IMR-90 (cell line): ENCODE measurements around the gene RET. TPM values are rescaled to one million over a fixed set of nuclear protein-coding genes. Genes with fewer than 3 reads are reported as not detected.

ENCODE experiments used
- ATAC-seq: fragments of 200-7000 bp; cut with Tn5 transposase; 2 replicates; pipeline ENCODE4 v1.9.1; 2020; ENCODE audit warnings: low read depth, mild to moderate bottlenecking, moderate library complexity
- BruUV-seq: library from RNA; stranded (reverse); fragments of 400-500 nt; replicated peaks from 2 replicates; lab custom pipeline; 2021; lab: Mats Ljungman, UMichigan
- CTCF ChIA-PET: fragments of 300-600 bp; formaldehyde crosslinking; extraction: SDS; loops from one replicate; lab custom pipeline; 2021; ENCODE audit warnings: antibody characterized with exemption; lab: Yijun Ruan, JAX
- POLR2A ChIA-PET: fragments of 300-600 bp; sonication (Branson Sonifier 250); formaldehyde crosslinking; loops from one replicate; lab custom pipeline; 2022; ENCODE audit warnings: antibody characterized with exemption; ENCODE audit not compliant: unreplicated experiment; lab: Charles Lee
- DNase-seq: peaks from one replicate; pipeline ENCODE4 v3.0.0; 2013
- H2AFZ ChIP-seq: replicated peaks from 2 replicates; pipeline ENCODE3; 2013; ENCODE audit warnings: low read length, mild to moderate bottlenecking; ENCODE audit not compliant: poor library complexity
- H2AK5ac ChIP-seq: 2 replicates; pipeline ENCODE4 v1.6.1; 2013; ENCODE audit warnings: low read depth, low read length, inconsistent platforms
- H2AK9ac ChIP-seq: replicated peaks from 2 replicates; pipeline ENCODE3; 2013; ENCODE audit warnings: mild to moderate bottlenecking, low read depth, low read length, moderate library complexity; ENCODE audit not compliant: poor library complexity
- H2BK120ac ChIP-seq: 2 replicates; pipeline ENCODE4 v1.6.1; 2013; ENCODE audit warnings: low read depth, low read length, inconsistent platforms
- H2BK15ac ChIP-seq: 3 replicates; pipeline ENCODE4 v1.6.1; 2013; ENCODE audit warnings: low read depth, low read length, inconsistent platforms
- H2BK20ac ChIP-seq: 2 replicates; pipeline ENCODE4 v1.6.1; 2013; ENCODE audit warnings: low read depth, mild to moderate bottlenecking, inconsistent platforms, low read length, moderate library complexity
- H2BK5ac ChIP-seq: 2 replicates; pipeline ENCODE4 v1.6.1; 2013; ENCODE audit warnings: mild to moderate bottlenecking, low read depth, low read length, inconsistent platforms; ENCODE audit not compliant: poor library complexity, severe bottlenecking
- H3K14ac ChIP-seq: replicated peaks from 2 replicates; pipeline ENCODE4 v1.6.1; 2013; ENCODE audit warnings: low read depth, low read length, inconsistent platforms
- H3K18ac ChIP-seq: 2 replicates; pipeline ENCODE4 v1.6.1; 2013; ENCODE audit warnings: low read depth, low read length, control low read depth
- H3K23ac ChIP-seq: 2 replicates; pipeline ENCODE4 v1.6.1; 2013; ENCODE audit warnings: low read depth, low read length, inconsistent platforms
- H3K27ac ChIP-seq: 2 replicates; pipeline ENCODE4 v1.5.1; 2013; ENCODE audit warnings: mild to moderate bottlenecking, control low read depth, low read length; ENCODE audit not compliant: insufficient read depth
- H3K27me3 ChIP-seq: 2 replicates; pipeline ENCODE4 v1.6.1; 2013; ENCODE audit warnings: low read length; ENCODE audit not compliant: control insufficient read depth, insufficient read depth
- H3K36me3 ChIP-seq: 2 replicates; pipeline ENCODE4 v1.6.1; 2013; ENCODE audit warnings: low read length, mixed read lengths; ENCODE audit not compliant: control insufficient read depth, insufficient read depth
- H3K4ac ChIP-seq: 2 replicates; pipeline ENCODE4 v1.6.1; 2013; ENCODE audit warnings: low read depth, low read length, inconsistent platforms
- H3K4me1 ChIP-seq: 2 replicates; pipeline ENCODE4 v1.6.1; 2013; ENCODE audit warnings: low read length, mixed read lengths; ENCODE audit not compliant: control insufficient read depth, insufficient read depth
- H3K4me2 ChIP-seq: 2 replicates; pipeline ENCODE4 v1.6.1; 2013; ENCODE audit warnings: low read depth, mild to moderate bottlenecking, control low read depth, low read length, moderate library complexity
- H3K4me3 ChIP-seq: 2 replicates; pipeline ENCODE4 v1.5.1; 2013; ENCODE audit warnings: low read depth, mild to moderate bottlenecking, control low read depth, low read length, moderate library complexity; ENCODE audit not compliant: insufficient read depth
- H3K56ac ChIP-seq: 2 replicates; pipeline ENCODE4 v1.6.1; 2013; ENCODE audit warnings: low read length, inconsistent platforms; ENCODE audit not compliant: insufficient read depth; ENCODE audit errors: extremely low read depth
- H3K79me1 ChIP-seq, 2 experiments: 2 replicates each; pipeline ENCODE4 v1.6.1; 2013; ENCODE audit warnings: low read length in 2 of 2, inconsistent platforms in 1 of 2, low read depth in 1 of 2
- H3K9ac ChIP-seq: 2 replicates; pipeline ENCODE4 v1.6.1; 2013; ENCODE audit warnings: low read depth, low read length, control low read depth
- H3K9me1 ChIP-seq: 2 replicates; pipeline ENCODE4 v1.6.1; 2013; ENCODE audit warnings: low read length, inconsistent platforms; ENCODE audit not compliant: insufficient read depth
- H3K9me3 ChIP-seq: 2 replicates; pipeline ENCODE4 v1.6.1; 2013; ENCODE audit warnings: low read length; ENCODE audit not compliant: control insufficient read depth, insufficient read depth
- H4K20me1 ChIP-seq: 2 replicates; pipeline ENCODE4 v1.6.1; 2013; ENCODE audit warnings: low read length, inconsistent platforms; ENCODE audit not compliant: insufficient read depth
- H4K5ac ChIP-seq: 2 replicates; pipeline ENCODE4 v1.6.1; 2013; ENCODE audit warnings: mild to moderate bottlenecking, low read depth, low read length, control low read depth
- H4K8ac ChIP-seq, 2 experiments: 2 replicates each; pipeline ENCODE4 v1.6.1; 2013; ENCODE audit warnings: low read depth in 2 of 2, low read length in 2 of 2, control low read depth in 1 of 2, inconsistent platforms in 1 of 2
- H4K91ac ChIP-seq: 2 replicates; pipeline ENCODE4 v1.6.1; 2013; ENCODE audit warnings: low read depth, low read length, inconsistent platforms; ENCODE audit not compliant: insufficient read depth
- CEBPB ChIP-seq: IDR thresholded peaks from 2 replicates; pipeline ENCODE4 v1.6.1; 2012; ENCODE audit warnings: low read depth, low read length, improper control_type of control experiment
- WGBS, 2 experiments: methylation state at CpG; one replicate each; pipeline versions ENCODE4 v1.1.5 to v1.1.7; 2013; ENCODE audit warnings: missing lambda C conversion rate in 2 of 2; ENCODE audit not compliant: insufficient read length in 1 of 2; ENCODE audit errors: extremely low coverage in 2 of 2; 5-methylcytosine and 5-hydroxymethylcytosine counted together
- dilution Hi-C: fragments of 300-500 bp; cut with HindIII; formaldehyde crosslinking; loops from one replicate; pipeline ENCODE4 v1.14.3; 2018; ENCODE audit warnings: low sequenced_read_pairs; ENCODE audit not compliant: unreplicated experiment
- in situ Hi-C: fragments of 300-500 bp; cut with MboI; formaldehyde crosslinking; loops from 3 replicates; pipeline ENCODE4 v1.14.3; 2019; ENCODE audit warnings: low sequenced_read_pairs, inconsistent platforms, mixed read lengths
- intact Hi-C: fragments of 100-400 bp; cut with micrococcal nuclease; formaldehyde crosslinking; loops from 2 replicates; pipeline ENCODE4 v1.10.0; 2022
- polyA plus RNA-seq, 3 experiments: library from polyadenylated mRNA; depleted of rRNA; stranded (reverse); fragments of >200 nt; gene quantifications; 2 replicates each; pipeline ENCODE4 v1.2.3, GENCODE V29; 2012; ENCODE audit warnings: low replicate concordance in 1 of 3
- total RNA-seq: library from RNA; depleted of rRNA; stranded (reverse); fragments of >200 nt; gene quantifications from 2 replicates; pipeline ENCODE4 v1.2.3, GENCODE V29; 2012

RET gene
- total and polyA plus RNA-seq, 2 of the 4 experiments (the other 2 are of a cell fraction), result 0.10 to 0.18 TPM

- CTCF ChIA-PET, result no interaction called here
- in situ Hi-C loops, result no loop called here
Measured at GRCh38 chr10:43044961-43045621, 31.8 kb upstream of the RET start.

More at GRCh38 chr10:43044961-43045621, 31.8 kb upstream of the RET start:
- intact Hi-C loops, result no loop called here
- no peak overlapping the region for H3K4ac ChIP-seq
- WGBS, 2 experiments, result 51% methylated on average over 4 of the region's 14 CpGs; no CpG with 5 or more reads in 1 of the 2 experiments
- no peak for DNase-seq
- H4K8ac ChIP-seq, result no peak overlapping the region
- no peak overlapping the region for H3K4me2 ChIP-seq
- no peaks in the 10 kb centered on the region for H3K36me3 ChIP-seq
- H3K27me3 ChIP-seq, result no peaks in the 10 kb centered on the region; the same call in 1 of the 2 replicates
- no peak for ATAC-seq
- H3K4me3 ChIP-seq, result no peak overlapping the region
- H3K14ac ChIP-seq, result no peak overlapping the region
- H3K9me1 ChIP-seq, result no peaks in the 10 kb centered on the region
- no peak overlapping the region for H3K18ac ChIP-seq
- H2BK120ac ChIP-seq, result no peak overlapping the region
- no peak overlapping the region for H2AFZ ChIP-seq
- H2BK5ac ChIP-seq, result no peak overlapping the region
- no peak overlapping the region for H3K27ac ChIP-seq
- peaks cover 2% of the 10 kb centered on the region; the same call in 1 of the 2 replicates for H3K4me1 ChIP-seq
- POLR2A ChIA-PET, result no interaction called here
- H3K9ac ChIP-seq, result no peak overlapping the region
- dilution Hi-C loops, result no loop called here
- no peaks in the 10 kb centered on the region for H4K20me1 ChIP-seq
- no peaks in the 10 kb centered on the region for H3K79me1 ChIP-seq
- H4K5ac ChIP-seq, result no peak overlapping the region
- no peak overlapping the region for H3K23ac ChIP-seq
- no peaks in the 10 kb centered on the region for H3K9me3 ChIP-seq
- no peak overlapping the region for H3K56ac ChIP-seq
- no peak for TF ChIP-seq CEBPB
- BruUV-seq, result no TSS peak
- H2AK9ac ChIP-seq, result no peak overlapping the region
- H4K91ac ChIP-seq, result no peak overlapping the region
- no peak overlapping the region for H2BK20ac ChIP-seq
- no peak overlapping the region for H2AK5ac ChIP-seq
- no peak overlapping the region for H2BK15ac ChIP-seq
